Thymus (tissue), 11 donors: ENCODE results near the gene TRPV5. TPM values are rescaled to one million over a fixed set of nuclear protein-coding genes. Genes with fewer than 3 reads are reported as not detected.

Experiments
- DNase-seq, 9 donors: peaks; one replicate each; pipeline ENCODE4 v3.0.0-alpha.2; 2013; ENCODE audit warnings: low spot score in 9 of 9, low read depth in 6 of 9, missing footprints in 1 of 9
- H3K27ac ChIP-seq, 2 donors: one replicate each; pipeline ENCODE4 v1.5.1; 2013; ENCODE audit warnings: control low read depth in 1 of 2, low read depth in 1 of 2, low read length in 1 of 2, mild to moderate bottlenecking in 1 of 2, moderate library complexity in 1 of 2
- H3K27me3 ChIP-seq, 2 donors: one replicate each; pipeline ENCODE4 v1.5.1; 2013; ENCODE audit warnings: low read length in 1 of 2; ENCODE audit not compliant: control insufficient read depth in 2 of 2, insufficient read depth in 1 of 2
- H3K36me3 ChIP-seq, 2 donors: one replicate each; pipeline ENCODE4 v1.5.1; 2013; ENCODE audit warnings: low read length in 1 of 2, mild to moderate bottlenecking in 1 of 2, moderate library complexity in 1 of 2; ENCODE audit not compliant: control insufficient read depth in 2 of 2, insufficient read depth in 2 of 2
- H3K4me1 ChIP-seq, 2 donors: one replicate each; pipeline ENCODE4 v1.5.1; 2013; ENCODE audit warnings: low read length in 2 of 2; ENCODE audit not compliant: control insufficient read depth in 2 of 2, insufficient read depth in 2 of 2
- H3K4me3 ChIP-seq, 2 donors: one replicate each; pipeline ENCODE4 v1.5.1; 2013; ENCODE audit warnings: low read length in 2 of 2, control low read depth in 1 of 2, mild to moderate bottlenecking in 1 of 2
- H3K9me3 ChIP-seq, 2 donors: one replicate each; pipeline ENCODE4 v1.5.1; 2013; ENCODE audit warnings: low read length in 1 of 2, mild to moderate bottlenecking in 1 of 2; ENCODE audit not compliant: control insufficient read depth in 2 of 2, insufficient read depth in 1 of 2
- WGBS: extraction: QIAGEN DNeasy Blood & Tissue Kit; methylation state at CpG from one replicate; pipeline ENCODE4 v1.1.7; 2013; 5-methylcytosine and 5-hydroxymethylcytosine counted together
- polyA plus RNA-seq: library from polyadenylated mRNA; stranded (reverse); fragments of 200-250 nt; gene quantifications from one replicate; pipeline ENCODE4 v1.2.3, GENCODE V29; 2013
- total RNA-seq: library from RNA; stranded (reverse); fragments of 120-200 nt; gene quantifications from one replicate; pipeline ENCODE4 v1.2.4, GENCODE V29; 2013
- donor health status: healthy.

Gene TRPV5
- total and polyA plus RNA-seq, 2 donors, result 0.02 to 0.05 TPM

- WGBS, result 89% methylated on average over 6 of the region's 6 CpGs
- Histone ChIP-seq H3K27me3 (no peaks in the 10 kb centered on the region), H3K4me1 (no peaks in the 10 kb centered on the region), H3K27ac (no peak overlapping the region), H3K9me3 (no peaks in the 10 kb centered on the region), H3K36me3 (no peaks in the 10 kb centered on the region), H3K4me3 (no peak overlapping the region)
- DNase-seq, result no peak
Observed at GRCh38 chr7:142894985-142895593, 38.5 kb downstream of the TRPV5 start.

GRCh38 chr7:142894112-142894984 is 39.2 kb downstream of the TRPV5 start:
- 93% methylated on average over 12 of the region's 12 CpGs for WGBS
- no peak for DNase-seq
- Histone ChIP-seq H3K9me3 (no peaks in the 10 kb centered on the region), H3K4me1 (no peaks in the 10 kb centered on the region), H3K27ac (no peak overlapping the region), H3K27me3 (no peaks in the 10 kb centered on the region), H3K36me3 (no peaks in the 10 kb centered on the region), H3K4me3 (no peak overlapping the region)

- H3K4me3 ChIP-seq, result no peak overlapping the region
- no peaks in the 10 kb centered on the region for H3K36me3 ChIP-seq
- no peak overlapping the region for H3K27ac ChIP-seq
- 94% methylated on average over 5 of the region's 5 CpGs for WGBS
- H3K9me3 ChIP-seq, result no peaks in the 10 kb centered on the region
- DNase-seq, result no peak
- no peaks in the 10 kb centered on the region for H3K4me1 ChIP-seq
- no peaks in the 10 kb centered on the region for H3K27me3 ChIP-seq
Observed at GRCh38 chr7:142892951-142893350, 40.6 kb downstream of the TRPV5 start.

- no peak overlapping the region for H3K27ac ChIP-seq
- 94% methylated on average over 10 of the region's 10 CpGs for WGBS
- H3K36me3 ChIP-seq, result no peaks in the 10 kb centered on the region
- H3K4me3 ChIP-seq, result no peak overlapping the region
- no peaks in the 10 kb centered on the region for H3K27me3 ChIP-seq
- no peaks in the 10 kb centered on the region for H3K9me3 ChIP-seq
- H3K4me1 ChIP-seq, result no peaks in the 10 kb centered on the region
- no peak for DNase-seq
Observed at GRCh38 chr7:142891490-142892082, 42.0 kb downstream of the TRPV5 start.

- Histone ChIP-seq H3K27me3 (no peaks in the 10 kb centered on the region), H3K36me3 (no peaks in the 10 kb centered on the region), H3K4me3 (no peak overlapping the region), H3K27ac (no peak overlapping the region), H3K4me1 (no peaks in the 10 kb centered on the region), H3K9me3 (no peaks in the 10 kb centered on the region)
- DNase-seq, result no peak
- 93% methylated on average over 12 of the region's 12 CpGs for WGBS
Observed at GRCh38 chr7:142890874-142891485, 42.6 kb downstream of the TRPV5 start.

- Histone ChIP-seq H3K9me3 (no peaks in the 10 kb centered on the region), H3K27ac (no peak overlapping the region), H3K27me3 (no peaks in the 10 kb centered on the region), H3K36me3 (no peaks in the 10 kb centered on the region), H3K4me3 (no peak overlapping the region), H3K4me1 (no peaks in the 10 kb centered on the region)
- DNase-seq, result no peak
- WGBS, result 92% methylated on average over 3 of the region's 3 CpGs
Observed at GRCh38 chr7:142889816-142890215, 43.7 kb downstream of the TRPV5 start.

- no peak for DNase-seq
- Histone ChIP-seq H3K27ac (no peak overlapping the region), H3K4me1 (no peaks in the 10 kb centered on the region), H3K36me3 (no peaks in the 10 kb centered on the region), H3K9me3 (no peaks in the 10 kb centered on the region), H3K4me3 (no peak overlapping the region), H3K27me3 (no peaks in the 10 kb centered on the region)
- WGBS, result 98% methylated on average over 12 of the region's 12 CpGs
Observed at GRCh38 chr7:142887282-142888015, 46.1 kb downstream of the TRPV5 start.

GRCh38 chr7:142886866-142887265 is 46.7 kb downstream of the TRPV5 start:
- H3K27ac ChIP-seq, result no peak overlapping the region
- no peak for DNase-seq
- WGBS, result 88% methylated on average over 7 of the region's 7 CpGs
- H3K4me1 ChIP-seq, result no peaks in the 10 kb centered on the region
- no peaks in the 10 kb centered on the region for H3K27me3 ChIP-seq
- H3K9me3 ChIP-seq, result no peaks in the 10 kb centered on the region
- no peak overlapping the region for H3K4me3 ChIP-seq
- H3K36me3 ChIP-seq, result no peaks in the 10 kb centered on the region
